SW480 (cell line): ENCODE measurements around the gene RAD1.

ENCODE experiments used
- DNase-seq: peaks from one replicate; pipeline ENCODE4 v3.0.0-alpha.2; 2016; ENCODE audit warnings: low spot score

Gene RAD1

GRCh38 chr5:34863946-34864345 is 51.4 kb downstream of the RAD1 start:
- DNase-seq, result no peak

- no peak for DNase-seq
Measured at GRCh38 chr5:34859253-34859652, 56.1 kb downstream of the RAD1 start.

GRCh38 chr5:34858790-34859189 is 56.5 kb downstream of the RAD1 start:
- DNase-seq, result no peak

- DNase-seq, result no peak
Measured at GRCh38 chr5:34857894-34858293, 57.4 kb downstream of the RAD1 start.

GRCh38 chr5:34857161-34857560 is 58.1 kb downstream of the RAD1 start:
- DNase-seq, result no peak
